Uterus (tissue), 4 donors: ENCODE measurements around the gene MAP3K7. TPM values are rescaled to one million over a fixed set of nuclear protein-coding genes. Genes with fewer than 3 reads are reported as not detected.

Experiments
- DNase-seq, 2 donors: peaks; one replicate each; pipeline ENCODE4 v3.0.0-alpha.2; 2019 to 2020
- H3K27ac ChIP-seq, 2 donors: fragments of 200-600 bp; sonication (generic); 1 replicate in 1 of 2; 2 replicates in 1 of 2; pipeline ENCODE4 v1.5.1; 2016 to 2018
- H3K27me3 ChIP-seq, 2 donors: fragments of 200-600 bp; sonication (generic); one replicate each; pipeline ENCODE4 v1.5.1; 2018 to 2019; ENCODE audit warnings: control low read depth in 1 of 2
- H3K36me3 ChIP-seq, 2 donors: fragments of 200-600 bp; sonication (generic); one replicate each; pipeline ENCODE4 v1.5.1; 2019; ENCODE audit warnings: control low read depth in 1 of 2
- H3K4me1 ChIP-seq, 2 donors: fragments of 200-600 bp; sonication (generic); one replicate each; pipeline ENCODE4 v1.5.1; 2018 to 2019; ENCODE audit warnings: control low read depth in 1 of 2
- H3K4me3 ChIP-seq, 2 donors: fragments of 200-600 bp; sonication (generic); 1 replicate in 1 of 2; 2 replicates in 1 of 2; pipeline ENCODE4 v1.5.1; 2018 to 2019; ENCODE audit warnings: mild to moderate bottlenecking in 1 of 2
- H3K9me3 ChIP-seq, 2 donors: fragments of 200-600 bp; sonication (generic); one replicate each; pipeline ENCODE4 v1.5.1; 2019; ENCODE audit warnings: control low read depth in 1 of 2
- POLR2A ChIP-seq, 2 donors: fragments of 450-650 bp; IDR thresholded peaks; one replicate each; pipeline ENCODE4 v1.6.1; 2016; ENCODE audit warnings: antibody characterized with exemption in 2 of 2, mild to moderate bottlenecking in 1 of 2, moderate library complexity in 1 of 2
- intact Hi-C: fragments of 100-400 bp; cut with DNase I; formaldehyde crosslinking; loops from one replicate; pipeline ENCODE4 v1.15.1; 2023; ENCODE audit warnings: low total_unique reads
- total RNA-seq, 4 donors: library from RNA; depleted of rRNA in 3 of 4; stranded (reverse); fragments of >200 nt in 3 of 4; gene quantifications; one replicate each; pipeline versions ENCODE4 v1.1.0 to v1.2.4, GENCODE V29; 2014 to 2023
- TF ChIP-seq, protein P1 (sequence below), 4 experiments: fragments of 200-600 bp in 2 of 4; fragments of 450-650 bp in 2 of 4; sonication (generic) in 2 of 4; IDR thresholded peaks; one replicate each; pipeline ENCODE4 v1.5.1; 2016 to 2019; ENCODE audit warnings: antibody characterized with exemption in 4 of 4, mild to moderate bottlenecking in 2 of 4, moderate library complexity in 1 of 4
- donor health status: DM: yes; HTN: yes; CAD: no.

Gene MAP3K7
- total RNA-seq, 4 donors from 2014 or later = 19.7 to 56.8 (median 27.7) TPM

DNA sequence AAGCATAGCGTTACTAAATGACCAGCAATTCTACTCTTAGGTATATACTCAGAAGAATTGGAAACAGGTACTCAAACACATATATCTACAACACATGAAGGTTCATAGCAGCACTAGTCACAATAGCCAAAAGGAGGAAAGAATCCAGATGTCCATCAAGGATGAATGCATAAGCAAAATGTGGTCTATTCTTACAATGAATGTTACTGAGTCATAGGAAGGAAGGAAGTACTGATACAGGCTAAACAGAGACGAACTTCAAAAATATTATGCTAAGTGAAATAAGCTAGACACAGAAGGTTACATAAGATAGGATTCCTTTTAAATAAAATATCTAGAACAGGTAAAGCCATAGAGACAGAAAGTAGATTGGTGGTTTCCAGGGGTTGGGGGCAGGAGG, 93.5 kb downstream of the MAP3K7 start:
- Histone ChIP-seq H3K4me3 (no peak overlapping the region), H3K36me3 (no peaks in the 10 kb centered on the region), H3K4me1 (no peaks in the 10 kb centered on the region), H3K27me3 (no peaks in the 10 kb centered on the region), H3K9me3 (no peaks in the 10 kb centered on the region), H3K27ac (no peak overlapping the region)
- intact Hi-C loops = no loop called here
- no peak for TF ChIP-seq POLR2A (IDR thresholded peaks at IDR 0.05)
- TF ChIP-seq, protein P1, sequence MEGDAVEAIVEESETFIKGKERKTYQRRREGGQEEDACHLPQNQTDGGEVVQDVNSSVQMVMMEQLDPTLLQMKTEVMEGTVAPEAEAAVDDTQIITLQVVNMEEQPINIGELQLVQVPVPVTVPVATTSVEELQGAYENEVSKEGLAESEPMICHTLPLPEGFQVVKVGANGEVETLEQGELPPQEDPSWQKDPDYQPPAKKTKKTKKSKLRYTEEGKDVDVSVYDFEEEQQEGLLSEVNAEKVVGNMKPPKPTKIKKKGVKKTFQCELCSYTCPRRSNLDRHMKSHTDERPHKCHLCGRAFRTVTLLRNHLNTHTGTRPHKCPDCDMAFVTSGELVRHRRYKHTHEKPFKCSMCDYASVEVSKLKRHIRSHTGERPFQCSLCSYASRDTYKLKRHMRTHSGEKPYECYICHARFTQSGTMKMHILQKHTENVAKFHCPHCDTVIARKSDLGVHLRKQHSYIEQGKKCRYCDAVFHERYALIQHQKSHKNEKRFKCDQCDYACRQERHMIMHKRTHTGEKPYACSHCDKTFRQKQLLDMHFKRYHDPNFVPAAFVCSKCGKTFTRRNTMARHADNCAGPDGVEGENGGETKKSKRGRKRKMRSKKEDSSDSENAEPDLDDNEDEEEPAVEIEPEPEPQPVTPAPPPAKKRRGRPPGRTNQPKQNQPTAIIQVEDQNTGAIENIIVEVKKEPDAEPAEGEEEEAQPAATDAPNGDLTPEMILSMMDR (IDR thresholded peaks at IDR 0.05) = no peak
- no peak for DNase-seq

DNA sequence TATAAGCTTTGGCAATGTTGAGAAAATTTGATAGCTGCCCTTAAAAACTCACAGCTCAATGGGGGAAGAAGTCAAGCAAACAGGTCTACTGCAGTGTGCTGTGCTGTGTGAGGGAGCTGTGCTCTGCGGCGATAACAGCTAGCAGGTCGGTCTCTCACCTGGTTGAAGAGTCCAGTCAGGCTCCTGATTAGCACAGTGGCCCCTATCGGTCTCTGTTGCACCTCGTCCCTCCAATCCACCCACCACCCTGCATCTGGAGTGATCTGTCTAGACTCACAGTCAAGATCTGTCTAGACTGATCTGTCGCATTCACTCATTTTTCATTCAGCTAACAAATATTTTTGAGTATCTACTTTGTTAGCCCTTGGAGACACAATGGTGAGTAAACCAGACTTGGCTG, 94.1 kb downstream of the MAP3K7 start:
- intact Hi-C loops = no loop called here
- DNase-seq = no peak
- Histone ChIP-seq H3K4me3 (no peak overlapping the region), H3K4me1 (no peaks in the 10 kb centered on the region), H3K27ac (no peak overlapping the region), H3K27me3 (no peaks in the 10 kb centered on the region), H3K36me3 (no peaks in the 10 kb centered on the region), H3K9me3 (no peaks in the 10 kb centered on the region)
- no peak for TF ChIP-seq POLR2A (IDR thresholded peaks at IDR 0.05)
- TF ChIP-seq, protein P1 (IDR thresholded peaks at IDR 0.05) = no peak

DNA sequence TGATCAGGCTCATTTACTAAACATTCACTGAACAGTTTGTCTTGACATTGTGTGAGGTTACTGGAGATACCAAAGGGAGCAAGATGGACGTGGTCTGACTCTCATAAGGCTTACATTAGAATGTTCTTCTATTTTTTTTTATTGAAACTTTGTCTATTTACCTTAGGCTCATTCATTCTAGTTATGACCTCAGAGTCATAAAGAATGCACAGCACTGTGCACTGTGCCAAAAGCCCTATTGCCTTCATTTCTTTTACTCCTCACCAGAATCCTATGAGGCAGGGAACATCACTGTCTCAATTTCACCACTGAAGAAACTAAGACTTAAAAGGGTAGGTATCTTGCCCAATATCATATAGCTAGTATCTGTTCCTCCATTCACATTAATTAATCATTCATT, 94.5 kb downstream of the MAP3K7 start:
- TF ChIP-seq POLR2A (IDR thresholded peaks at IDR 0.05) = no peak
- TF ChIP-seq, protein P1 (IDR thresholded peaks at IDR 0.05) = no peak
- intact Hi-C loops = no loop called here
- Histone ChIP-seq H3K9me3 (no peaks in the 10 kb centered on the region), H3K27me3 (no peaks in the 10 kb centered on the region), H3K4me1 (no peaks in the 10 kb centered on the region), H3K36me3 (no peaks in the 10 kb centered on the region), H3K27ac (no peak overlapping the region), H3K4me3 (no peak overlapping the region)
- no peak for DNase-seq

DNA sequence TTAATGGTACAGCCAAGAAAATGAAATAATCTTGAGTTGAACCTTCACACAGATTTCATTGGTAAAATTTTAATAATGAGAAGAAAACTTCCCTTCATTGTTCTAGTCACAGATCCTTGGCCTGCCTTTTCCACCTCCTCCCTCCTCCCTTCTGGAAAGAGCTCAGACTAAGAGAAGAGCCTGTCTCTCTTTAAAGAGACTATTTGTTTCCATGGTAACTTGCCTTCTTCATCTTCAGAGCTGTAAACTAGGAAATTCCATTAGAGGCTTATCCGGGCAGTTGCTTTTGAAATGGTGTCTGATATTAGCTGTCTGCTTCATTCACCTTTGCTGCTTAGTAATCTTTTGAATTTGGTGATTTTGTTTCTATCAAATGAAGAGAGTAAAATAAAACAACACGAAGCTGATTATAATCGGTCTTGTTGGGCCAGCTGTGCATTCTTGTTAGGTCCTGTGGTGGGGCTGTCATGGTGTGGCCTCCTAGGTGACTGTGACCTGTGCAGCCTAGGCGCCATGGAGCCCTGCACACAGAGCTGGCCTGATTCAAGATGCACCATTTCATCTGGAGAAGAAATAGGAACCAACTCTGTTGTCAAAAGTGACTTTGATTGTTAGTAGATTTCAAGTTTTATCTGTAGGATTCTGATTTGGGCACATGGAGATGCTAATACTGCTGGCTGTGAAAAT, 96.7 kb downstream of the MAP3K7 start:
- Histone ChIP-seq H3K27ac (no peak overlapping the region), H3K4me3 (no peak overlapping the region), H3K36me3 (no peaks in the 10 kb centered on the region), H3K4me1 (no peaks in the 10 kb centered on the region), H3K9me3 (no peaks in the 10 kb centered on the region), H3K27me3 (no peaks in the 10 kb centered on the region)
- TF ChIP-seq, protein P1 (IDR thresholded peaks at IDR 0.05) = no peak
- TF ChIP-seq POLR2A (IDR thresholded peaks at IDR 0.05) = no peak
- intact Hi-C loops = no loop called here
- DNase-seq = no peak

DNA sequence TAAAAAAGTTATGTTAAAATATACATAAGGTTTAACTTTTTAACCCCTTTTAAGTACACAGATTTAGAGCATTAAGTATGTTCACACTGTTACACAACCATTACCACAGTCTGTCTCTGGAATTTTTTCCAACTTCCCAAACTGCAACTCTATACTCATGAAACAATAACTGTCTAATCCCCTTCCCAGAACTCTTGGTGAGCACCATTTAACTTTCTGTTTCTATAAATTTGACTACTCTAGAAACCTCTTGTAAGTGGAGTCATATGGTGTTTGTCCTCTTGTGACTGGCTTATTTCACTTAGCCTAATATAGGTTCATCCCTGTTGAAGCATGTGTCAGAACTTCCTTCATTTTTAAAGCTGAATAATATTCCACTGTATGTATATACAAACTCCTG, 98.1 kb downstream of the MAP3K7 start:
- intact Hi-C loops = no loop called here
- Histone ChIP-seq H3K4me3 (no peak overlapping the region), H3K9me3 (no peaks in the 10 kb centered on the region), H3K27me3 (no peaks in the 10 kb centered on the region), H3K36me3 (no peaks in the 10 kb centered on the region), H3K27ac (no peak overlapping the region), H3K4me1 (no peaks in the 10 kb centered on the region)
- DNase-seq = no peak
- TF ChIP-seq, protein P1 (IDR thresholded peaks at IDR 0.05) = no peak
- TF ChIP-seq POLR2A (IDR thresholded peaks at IDR 0.05) = no peak
